ENCODE data around the gene DLG2.

DLG2 gene

DNA sequence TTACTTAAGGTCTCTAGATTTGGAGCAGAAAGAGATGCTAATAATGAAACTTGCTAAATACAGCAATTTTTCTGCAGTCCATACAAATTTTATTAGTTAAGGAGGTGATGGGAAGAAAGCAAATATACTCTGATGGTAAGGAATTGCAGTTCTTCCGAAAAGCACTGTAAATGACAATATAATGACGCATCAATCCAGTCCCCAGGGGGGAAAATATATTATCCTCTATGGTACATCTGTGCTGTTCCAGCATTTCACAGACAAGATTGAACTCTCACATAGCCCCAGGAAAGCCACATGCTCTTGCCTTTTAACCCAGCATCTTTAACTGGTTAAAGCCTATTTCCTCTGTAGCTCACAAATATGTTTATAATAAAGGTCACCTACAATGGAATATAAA is 1924.3 kb downstream of the DLG2 start:
- TF ChIP-seq, protein P1, sequence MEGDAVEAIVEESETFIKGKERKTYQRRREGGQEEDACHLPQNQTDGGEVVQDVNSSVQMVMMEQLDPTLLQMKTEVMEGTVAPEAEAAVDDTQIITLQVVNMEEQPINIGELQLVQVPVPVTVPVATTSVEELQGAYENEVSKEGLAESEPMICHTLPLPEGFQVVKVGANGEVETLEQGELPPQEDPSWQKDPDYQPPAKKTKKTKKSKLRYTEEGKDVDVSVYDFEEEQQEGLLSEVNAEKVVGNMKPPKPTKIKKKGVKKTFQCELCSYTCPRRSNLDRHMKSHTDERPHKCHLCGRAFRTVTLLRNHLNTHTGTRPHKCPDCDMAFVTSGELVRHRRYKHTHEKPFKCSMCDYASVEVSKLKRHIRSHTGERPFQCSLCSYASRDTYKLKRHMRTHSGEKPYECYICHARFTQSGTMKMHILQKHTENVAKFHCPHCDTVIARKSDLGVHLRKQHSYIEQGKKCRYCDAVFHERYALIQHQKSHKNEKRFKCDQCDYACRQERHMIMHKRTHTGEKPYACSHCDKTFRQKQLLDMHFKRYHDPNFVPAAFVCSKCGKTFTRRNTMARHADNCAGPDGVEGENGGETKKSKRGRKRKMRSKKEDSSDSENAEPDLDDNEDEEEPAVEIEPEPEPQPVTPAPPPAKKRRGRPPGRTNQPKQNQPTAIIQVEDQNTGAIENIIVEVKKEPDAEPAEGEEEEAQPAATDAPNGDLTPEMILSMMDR (IDR thresholded peaks at IDR 0.05) = no peak

DNA sequence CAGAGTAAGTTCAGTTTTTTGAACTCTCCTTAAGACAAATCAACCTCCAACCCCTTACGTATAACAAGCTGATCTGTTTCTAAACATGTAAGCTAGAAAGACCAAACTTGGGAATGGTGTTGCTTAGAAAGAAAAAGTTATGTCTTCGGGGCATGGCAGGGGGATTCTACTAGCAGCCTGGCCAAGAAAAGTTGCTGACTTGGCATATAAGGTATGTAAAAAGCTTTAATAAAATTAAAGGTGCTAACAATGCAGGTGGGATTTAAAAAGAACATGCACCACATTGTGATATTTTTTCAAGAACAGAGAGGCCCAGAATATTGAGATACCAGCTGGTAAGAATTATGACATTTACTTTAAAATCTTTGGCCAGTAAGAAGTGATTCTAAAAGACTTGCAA is 1929.6 kb downstream of the DLG2 start:
- TF ChIP-seq, protein P1 (IDR thresholded peaks at IDR 0.05) = no peak

DNA sequence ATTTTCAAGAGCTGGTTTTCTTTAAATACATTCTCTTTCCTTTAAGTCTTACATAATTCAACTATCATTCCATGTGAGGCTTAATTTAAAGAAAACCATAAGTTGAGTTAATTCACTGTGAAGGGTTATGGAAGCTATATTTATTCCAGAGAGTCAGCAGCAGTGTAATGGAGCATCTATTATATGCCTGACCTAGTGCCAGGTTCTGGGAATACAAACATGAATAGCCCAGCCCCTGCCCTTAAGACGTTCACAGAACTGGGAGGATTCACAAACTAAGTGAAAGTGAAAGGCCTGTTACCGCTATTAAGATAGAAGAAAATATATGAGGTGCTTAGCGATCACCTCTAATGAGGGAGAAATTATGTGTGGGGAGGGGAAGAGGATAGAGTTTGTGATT is 1932.1 kb downstream of the DLG2 start:
- TF ChIP-seq, protein P1 (IDR thresholded peaks at IDR 0.05) = no peak

DNA sequence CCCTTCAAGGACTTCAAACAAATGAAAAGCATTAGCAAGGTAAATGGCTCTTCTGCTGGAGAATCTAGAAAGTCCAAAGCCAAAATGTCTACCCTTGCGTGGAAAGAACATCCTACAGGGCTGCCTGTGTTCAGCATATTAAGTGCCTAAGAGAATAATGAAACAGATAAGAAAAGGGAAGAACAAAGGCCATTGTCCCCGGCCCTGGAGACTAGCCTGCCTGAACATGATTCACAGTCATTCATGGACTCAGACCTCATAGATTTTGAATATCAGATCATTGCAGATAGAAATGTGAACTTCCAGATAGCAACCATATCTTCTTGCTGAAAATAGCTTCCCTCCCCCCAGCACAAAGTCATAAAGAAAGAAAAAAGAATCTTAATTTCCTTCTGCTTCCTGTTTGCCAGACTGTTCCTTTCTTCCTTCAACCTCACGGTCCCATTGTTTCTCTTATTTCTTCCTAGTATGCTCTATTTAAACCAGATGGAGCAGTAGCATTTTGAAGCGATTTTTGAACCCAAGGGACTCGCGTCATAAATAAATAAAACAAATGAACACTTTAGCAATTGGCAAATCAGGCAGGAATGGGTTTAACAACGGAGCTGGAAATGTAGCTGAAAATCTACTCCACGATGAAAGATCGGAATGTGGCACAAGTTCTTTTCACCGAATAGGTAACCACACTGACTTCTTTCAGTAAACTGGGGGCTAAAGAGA is 1932.8 kb downstream of the DLG2 start:
- TF ChIP-seq, protein P1 (IDR thresholded peaks at IDR 0.05) = no peak

DNA sequence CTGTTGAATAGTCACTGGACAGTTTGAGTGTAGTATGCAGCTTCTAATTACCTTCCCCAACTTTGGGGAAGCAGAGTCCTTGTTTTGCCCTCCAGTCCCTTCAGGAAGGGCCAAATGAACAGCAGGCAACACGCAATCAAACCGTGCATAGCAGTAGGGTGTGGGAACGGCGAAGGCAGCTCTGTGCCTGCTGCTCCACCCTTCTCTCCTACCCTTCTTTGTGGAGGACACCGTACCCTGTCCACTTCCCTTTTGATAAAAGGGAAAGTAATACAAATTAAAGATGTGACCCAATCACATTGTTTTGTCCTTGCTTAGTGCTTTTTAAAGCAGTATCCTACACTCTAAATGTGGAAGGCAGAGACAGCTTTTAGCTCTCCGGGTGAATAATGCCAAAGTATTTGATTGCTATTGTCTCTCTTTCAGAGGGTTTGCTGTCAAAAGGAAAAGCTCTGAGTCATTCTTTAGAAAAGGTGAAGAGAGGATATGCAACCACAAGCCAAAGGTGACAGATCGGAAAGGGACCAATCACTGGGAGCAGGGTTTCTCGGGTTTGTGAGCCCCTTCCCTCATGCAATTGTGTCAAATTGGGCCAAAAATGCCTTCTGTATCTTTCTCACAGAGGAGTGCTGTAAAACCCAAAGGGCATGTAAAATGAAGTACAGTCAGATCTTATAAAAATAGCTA is 1933.7 kb downstream of the DLG2 start:
- TF ChIP-seq, protein P1 (IDR thresholded peaks at IDR 0.05) = no peak

DNA sequence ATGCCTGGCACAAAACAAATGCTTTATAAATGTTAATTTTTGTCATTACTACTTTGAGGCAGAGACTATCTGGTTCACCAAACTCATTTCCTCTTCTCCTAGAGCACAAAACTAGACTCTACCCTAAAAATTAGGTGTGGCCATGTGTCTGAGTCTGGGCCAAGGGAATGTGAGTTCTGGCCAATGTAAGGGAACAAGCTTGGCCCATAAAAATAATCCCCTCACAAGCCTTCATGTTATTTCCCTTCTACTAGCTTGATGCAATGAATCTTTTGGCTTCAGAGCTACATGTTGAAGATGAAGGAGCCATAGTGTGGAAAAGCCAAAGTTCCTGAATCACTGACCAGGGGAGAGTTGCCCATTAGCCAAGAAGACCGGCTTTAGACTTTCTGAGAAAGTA is 1934.5 kb downstream of the DLG2 start:
- TF ChIP-seq, protein P1 (IDR thresholded peaks at IDR 0.05) = no peak

DNA sequence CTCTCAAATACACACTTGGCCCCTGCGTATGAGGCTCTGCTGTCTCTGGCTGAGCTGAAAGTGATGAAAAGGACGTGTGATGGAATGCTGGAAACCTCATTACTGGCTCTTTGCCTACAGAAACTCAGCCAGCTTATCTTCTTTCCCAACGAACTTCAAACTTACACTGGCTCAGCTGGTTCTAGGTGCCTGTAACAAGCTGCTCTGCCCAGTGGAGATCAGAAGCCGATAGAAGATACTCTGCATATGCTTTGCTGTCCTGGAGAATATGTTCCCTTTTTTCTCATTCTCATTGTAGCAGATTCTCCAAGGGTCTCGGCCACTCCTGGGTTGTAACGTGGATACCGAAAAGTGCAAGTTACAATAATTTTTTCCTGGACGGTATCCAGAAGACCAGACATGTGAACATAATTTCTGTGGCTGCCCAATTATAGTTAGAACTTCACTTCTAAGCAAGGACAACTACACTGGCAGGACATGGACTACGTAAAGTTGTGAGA is 1935.6 kb downstream of the DLG2 start:
- TF ChIP-seq, protein P1 (IDR thresholded peaks at IDR 0.05) = no peak

Data from LNCAP (cell line).